ENCODE measurements around the gene CBFA2T3.

Gene CBFA2T3

GRCh38 chr16:88835818-88836217 is 141.2 kb downstream of the CBFA2T3 start:
- Mint-ChIP-seq H3K27ac (no peak overlapping the region), H3K4me3 (no peak overlapping the region), H3K36me3 (peaks cover 2% of the 10 kb centered on the region), H3K4me1 (no peaks in the 10 kb centered on the region), H3K9me3 (no peaks in the 10 kb centered on the region), H3K27me3 (no peaks in the 10 kb centered on the region)
- no peak for DNase-seq
- CTCF ChIA-PET, result no interaction called here

GRCh38 chr16:88835383-88835782 is 141.6 kb downstream of the CBFA2T3 start:
- no peaks in the 10 kb centered on the region for H3K4me1 Mint-ChIP-seq
- peaks cover 2% of the 10 kb centered on the region for H3K36me3 Mint-ChIP-seq
- no peak for DNase-seq

GRCh38 chr16:88834670-88835069 is 142.3 kb downstream of the CBFA2T3 start:
- no peak overlapping the region for H3K27ac Mint-ChIP-seq
- H3K9me3 Mint-ChIP-seq, result no peaks in the 10 kb centered on the region
- DNase-seq, result no peak
- H3K4me3 Mint-ChIP-seq, result no peak overlapping the region
- H3K27me3 Mint-ChIP-seq, result no peaks in the 10 kb centered on the region
- CTCF ChIA-PET, result no interaction called here
- no peaks in the 10 kb centered on the region for H3K4me1 Mint-ChIP-seq
- no peaks in the 10 kb centered on the region for H3K36me3 Mint-ChIP-seq

More at GRCh38 chr16:88835383-88835782, 141.6 kb downstream of the CBFA2T3 start:
- Mint-ChIP-seq H3K9me3 (no peaks in the 10 kb centered on the region), H3K27me3 (no peaks in the 10 kb centered on the region), H3K4me3 (no peak overlapping the region), H3K27ac (no peak overlapping the region)
- CTCF ChIA-PET, result no interaction called here

GRCh38 chr16:88833086-88833485 is 143.9 kb downstream of the CBFA2T3 start:
- CTCF ChIA-PET, result no interaction called here
- Mint-ChIP-seq H3K36me3 (no peaks in the 10 kb centered on the region), H3K4me3 (no peak overlapping the region), H3K27me3 (no peaks in the 10 kb centered on the region), H3K9me3 (no peaks in the 10 kb centered on the region), H3K4me1 (no peaks in the 10 kb centered on the region), H3K27ac (no peak overlapping the region)
- no peak for DNase-seq

DNA sequence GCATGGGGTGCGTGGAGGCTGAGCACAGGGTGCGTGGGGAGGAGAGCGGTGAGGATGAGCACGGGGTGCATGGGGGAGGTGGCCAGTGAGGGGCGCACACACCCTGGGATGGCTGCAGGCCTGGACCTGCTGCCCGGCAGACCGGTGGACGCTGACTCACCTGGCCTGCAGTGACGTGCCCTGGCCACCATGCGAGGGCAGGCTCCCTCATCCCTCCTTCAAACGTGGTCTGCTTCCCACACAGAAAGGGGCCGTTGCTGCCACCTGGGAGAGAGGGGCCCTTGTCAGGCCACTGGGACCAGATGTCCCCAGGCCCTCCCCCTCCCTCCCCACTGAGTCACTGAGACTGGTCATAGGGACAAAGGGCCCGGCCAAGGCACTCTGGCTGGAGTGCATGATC is 145.2 kb downstream of the CBFA2T3 start:
- Mint-ChIP-seq H3K9me3 (no peaks in the 10 kb centered on the region), H3K27me3 (no peaks in the 10 kb centered on the region), H3K4me1 (no peaks in the 10 kb centered on the region)

GRCh38 chr16:88830783-88831182 is 146.2 kb downstream of the CBFA2T3 start:
- no peaks in the 10 kb centered on the region for H3K36me3 Mint-ChIP-seq
- no peaks in the 10 kb centered on the region for H3K4me1 Mint-ChIP-seq
- no peaks in the 10 kb centered on the region for H3K27me3 Mint-ChIP-seq
- H3K27ac Mint-ChIP-seq, result no peak overlapping the region
- no peaks in the 10 kb centered on the region for H3K9me3 Mint-ChIP-seq
- no peak overlapping the region for H3K4me3 Mint-ChIP-seq
- CTCF ChIA-PET, result no interaction called here
- DNase-seq, result no peak

More for the DNA sequence above, 145.2 kb downstream of the CBFA2T3 start:
- H3K36me3 Mint-ChIP-seq, result no peaks in the 10 kb centered on the region
- CTCF ChIA-PET, result no interaction called here
- DNase-seq, result no peak
- H3K27ac Mint-ChIP-seq, result no peak overlapping the region
- no peak overlapping the region for H3K4me3 Mint-ChIP-seq

DNA sequence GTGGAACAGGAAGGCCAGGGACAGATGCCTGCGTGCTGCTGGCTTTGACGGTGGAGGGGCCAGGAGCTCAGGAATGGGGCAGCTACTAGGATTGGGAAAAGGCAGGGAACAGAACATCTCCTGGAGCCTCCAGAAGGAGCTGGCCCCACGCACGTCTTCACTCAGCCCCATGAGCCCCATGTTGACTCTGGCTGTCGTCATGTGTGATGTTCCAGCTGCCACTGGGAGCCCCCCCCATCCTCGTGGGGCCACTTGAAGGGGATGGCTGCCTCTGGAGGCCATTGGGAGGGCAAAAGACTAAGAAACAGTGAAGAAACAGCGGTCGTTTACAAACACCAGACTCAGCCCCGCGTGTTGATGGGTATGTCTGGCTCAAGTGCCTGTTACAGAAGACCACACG is 146.7 kb downstream of the CBFA2T3 start:
- Mint-ChIP-seq H3K36me3 (no peaks in the 10 kb centered on the region), H3K27me3 (no peaks in the 10 kb centered on the region), H3K4me1 (no peaks in the 10 kb centered on the region), H3K4me3 (no peak overlapping the region), H3K9me3 (no peaks in the 10 kb centered on the region), H3K27ac (no peak overlapping the region)
- no peak for DNase-seq
- CTCF ChIA-PET, result no interaction called here

- DNase-seq, result no peak
- no peaks in the 10 kb centered on the region for H3K9me3 Mint-ChIP-seq
- H3K36me3 Mint-ChIP-seq, result no peaks in the 10 kb centered on the region
- no peak overlapping the region for H3K4me3 Mint-ChIP-seq
- no peak overlapping the region for H3K27ac Mint-ChIP-seq
- CTCF ChIA-PET, result no interaction called here
- no peaks in the 10 kb centered on the region for H3K27me3 Mint-ChIP-seq
- no peaks in the 10 kb centered on the region for H3K4me1 Mint-ChIP-seq
Measured at GRCh38 chr16:88828711-88829110, 148.3 kb downstream of the CBFA2T3 start.

DNA sequence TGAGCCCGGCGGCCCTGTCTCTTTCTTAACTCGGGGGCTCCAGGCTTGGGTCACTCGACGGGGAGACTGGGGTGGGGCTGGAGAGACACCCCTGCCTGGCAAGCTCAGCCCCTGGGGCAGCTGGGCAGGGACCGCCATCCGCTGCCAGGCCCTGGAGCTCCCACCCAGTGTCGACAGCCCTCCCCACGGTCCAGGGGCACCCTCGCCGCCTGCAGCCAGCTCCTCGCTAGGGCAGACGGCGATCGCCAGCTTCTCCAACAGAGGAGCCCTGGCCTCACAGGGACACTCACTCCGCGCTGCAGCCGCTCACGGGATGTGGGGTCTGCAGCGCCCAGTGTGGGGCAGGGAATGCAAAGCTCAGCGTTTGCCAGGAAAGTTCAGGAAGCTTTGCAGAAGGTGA is 149.3 kb downstream of the CBFA2T3 start:
- DNase-seq, result no peak
- Mint-ChIP-seq H3K27ac (no peak overlapping the region), H3K9me3 (no peaks in the 10 kb centered on the region), H3K27me3 (no peaks in the 10 kb centered on the region), H3K36me3 (no peaks in the 10 kb centered on the region), H3K4me3 (no peak overlapping the region), H3K4me1 (no peaks in the 10 kb centered on the region)
- CTCF ChIA-PET, result no interaction called here

GRCh38 chr16:88826070-88826840 is 150.8 kb downstream of the CBFA2T3 start:
- Mint-ChIP-seq H3K9me3 (no peaks in the 10 kb centered on the region), H3K4me3 (no peak overlapping the region), H3K36me3 (no peaks in the 10 kb centered on the region), H3K27ac (no peak overlapping the region), H3K27me3 (no peaks in the 10 kb centered on the region), H3K4me1 (no peaks in the 10 kb centered on the region)
- DNase-seq, result no peak
- CTCF ChIA-PET, result no interaction called here

- CTCF ChIA-PET, result no interaction called here
- H3K27me3 Mint-ChIP-seq, result no peaks in the 10 kb centered on the region
- H3K4me3 Mint-ChIP-seq, result no peak overlapping the region
- DNase-seq, result no peak
- H3K4me1 Mint-ChIP-seq, result no peaks in the 10 kb centered on the region
- no peaks in the 10 kb centered on the region for H3K9me3 Mint-ChIP-seq
- H3K27ac Mint-ChIP-seq, result no peak overlapping the region
- H3K36me3 Mint-ChIP-seq, result no peaks in the 10 kb centered on the region
Measured at GRCh38 chr16:88825146-88825545, 151.9 kb downstream of the CBFA2T3 start.

Measured in activated naive CD4-positive, alpha-beta T cell treated with anti-CD3 and anti-CD28 coated beads, Interleukin-2, amount 10 ng/mL, durations not matched to agents 7 days and 5 days (primary cell).